IPS-NIHi11 (cell line): ENCODE measurements around the gene CCDC81.

Source experiments
- DNase-seq: peaks from one replicate; pipeline ENCODE4 v3.0.0; 2012; ENCODE audit warnings: mixed read lengths, low spot score

Gene CCDC81

GRCh38 chr11:86464509-86465221 lies 90.0 kb downstream of the CCDC81 start:
- no peak for DNase-seq

GRCh38 chr11:86468169-86468568 lies 93.5 kb downstream of the CCDC81 start:
- no peak for DNase-seq

- DNase-seq, result no peak
Observed at GRCh38 chr11:86469491-86470388, 95.1 kb downstream of the CCDC81 start.
